ENCODE data around the gene SPG7.

The SPG7 gene

GRCh38 chr16:89493776-89494175 lies 14.4 kb upstream of the SPG7 start:
- no peak overlapping the region for H3K27ac ChIP-seq (ENCODE audit: low read length)
- H3K9me2 ChIP-seq (replicated peaks; ENCODE audit: insufficient read depth, low read length), result no peaks in the 10 kb centered on the region
- H3K4me3 ChIP-seq (ENCODE audit: low read length), result no peak overlapping the region
- no peak for DNase-seq
- H3K36me3 ChIP-seq (replicated peaks; ENCODE audit: insufficient read depth, low read length), result no peaks in the 10 kb centered on the region
- no peaks in the 10 kb centered on the region for H3K27me3 ChIP-seq (replicated peaks; ENCODE audit: insufficient read depth, low read length)
- peaks cover 19% of the 10 kb centered on the region for H3K79me2 ChIP-seq (ENCODE audit: low read length)
- H3K9me3 ChIP-seq (replicated peaks; ENCODE audit: insufficient read depth, low read length), result no peaks in the 10 kb centered on the region
- H4K20me1 ChIP-seq (ENCODE audit: insufficient read depth, low read length), result 0 out of 2 replicates have a peak, but pooled peaks cover 2% of the 10 kb centered on the region
- no peak for TF ChIP-seq EZH2phosphoT487 (IDR thresholded peaks at IDR 0.05; ENCODE audit: low read length)
- TF ChIP-seq EZH2 (optimal IDR thresholded peaks at IDR 0.05; ENCODE audit: low read depth, low read length), result no peak
- no peak for TF ChIP-seq CTCF (IDR thresholded peaks at IDR 0.05; ENCODE audit: low read length)
- no peak overlapping the region for H2AFZ ChIP-seq (ENCODE audit: low read length)
- H3K4me1 ChIP-seq (ENCODE audit: low read length), result no peaks in the 10 kb centered on the region
- no peaks in the 10 kb centered on the region for H3F3A ChIP-seq (ENCODE audit: insufficient read depth, low read length)
- no peak overlapping the region for H3K4me2 ChIP-seq (ENCODE audit: low read depth, low read length)
- no peak overlapping the region for H3K9ac ChIP-seq (ENCODE audit: low read length)

GRCh38 chr16:89495121-89495520 lies 13.1 kb upstream of the SPG7 start:
- Histone ChIP-seq H3K36me3 (replicated peaks; ENCODE audit: insufficient read depth, low read length) (no peaks in the 10 kb centered on the region), H2AFZ (ENCODE audit: low read length) (no peak overlapping the region), H3K9me3 (replicated peaks; ENCODE audit: insufficient read depth, low read length) (no peaks in the 10 kb centered on the region), H3K4me3 (ENCODE audit: low read length) (no peak overlapping the region), H3K27me3 (replicated peaks; ENCODE audit: insufficient read depth, low read length) (no peaks in the 10 kb centered on the region), H3K79me2 (ENCODE audit: low read length) (peaks cover 13% of the 10 kb centered on the region), H3K4me2 (ENCODE audit: low read depth, low read length) (no peak overlapping the region), H4K20me1 (ENCODE audit: insufficient read depth, low read length) (no peaks in the 10 kb centered on the region), H3K4me1 (ENCODE audit: low read length) (no peaks in the 10 kb centered on the region), H3K27ac (ENCODE audit: low read length) (no peak overlapping the region), H3K9me2 (replicated peaks; ENCODE audit: insufficient read depth, low read length) (no peaks in the 10 kb centered on the region), H3K9ac (ENCODE audit: low read length) (no peak overlapping the region), H3F3A (ENCODE audit: insufficient read depth, low read length) (no peaks in the 10 kb centered on the region)
- no peak for TF ChIP-seq CTCF (IDR thresholded peaks at IDR 0.05; ENCODE audit: low read length)
- TF ChIP-seq EZH2phosphoT487 (IDR thresholded peaks at IDR 0.05; ENCODE audit: low read length), result no peak
- no peak for TF ChIP-seq EZH2 (optimal IDR thresholded peaks at IDR 0.05; ENCODE audit: low read depth, low read length)
- DNase-seq, result no peak

GRCh38 chr16:89498839-89499238 lies 9.4 kb upstream of the SPG7 start:
- Histone ChIP-seq H3K9me3 (replicated peaks; ENCODE audit: insufficient read depth, low read length) (no peaks in the 10 kb centered on the region), H3K27ac (ENCODE audit: low read length) (no peak overlapping the region), H3K79me2 (ENCODE audit: low read length) (no peaks in the 10 kb centered on the region)

More at GRCh38 chr16:89498839-89499238, 9.4 kb upstream of the SPG7 start:
- H3K4me1 ChIP-seq (ENCODE audit: low read length), result no peaks in the 10 kb centered on the region
- no peaks in the 10 kb centered on the region for H3K9me2 ChIP-seq (replicated peaks; ENCODE audit: insufficient read depth, low read length)
- H3K9ac ChIP-seq (ENCODE audit: low read length), result no peak overlapping the region
- no peak overlapping the region for H3K4me2 ChIP-seq (ENCODE audit: low read depth, low read length)
- H3F3A ChIP-seq (ENCODE audit: insufficient read depth, low read length), result no peaks in the 10 kb centered on the region
- no peak for TF ChIP-seq CTCF (IDR thresholded peaks at IDR 0.05; ENCODE audit: low read length)
- no peak for TF ChIP-seq EZH2phosphoT487 (IDR thresholded peaks at IDR 0.05; ENCODE audit: low read length)
- no peak for TF ChIP-seq EZH2 (optimal IDR thresholded peaks at IDR 0.05; ENCODE audit: low read depth, low read length)
- H3K36me3 ChIP-seq (replicated peaks; ENCODE audit: insufficient read depth, low read length), result no peaks in the 10 kb centered on the region
- H3K4me3 ChIP-seq (ENCODE audit: low read length), result no peak overlapping the region
- no peaks in the 10 kb centered on the region for H4K20me1 ChIP-seq (ENCODE audit: insufficient read depth, low read length)
- H3K27me3 ChIP-seq (replicated peaks; ENCODE audit: insufficient read depth, low read length), result no peaks in the 10 kb centered on the region
- no peak overlapping the region for H2AFZ ChIP-seq (ENCODE audit: low read length)
- DNase-seq, result no peak

All from MM.1S (cell line).